Tibial nerve (tissue), 4 donors: Measurements from ENCODE around the gene ZNF609.

Source experiments
- CTCF ChIP-seq, 5 experiments: fragments of 200-600 bp in 3 of 5; fragments of 450-650 bp in 2 of 5; sonication (generic) in 3 of 5; IDR thresholded peaks; one replicate each; pipeline ENCODE4 v1.5.1; 2016 to 2019; ENCODE audit warnings: antibody characterized with exemption in 5 of 5, mild to moderate bottlenecking in 3 of 5, moderate library complexity in 2 of 5
- EP300 ChIP-seq, 2 donors: sonication (generic); formaldehyde crosslinking; IDR thresholded peaks; one replicate each; pipeline ENCODE4 v1.6.1; 2017; ENCODE audit warnings: antibody characterized with exemption in 2 of 2, mild to moderate bottlenecking in 1 of 2
- POLR2A ChIP-seq, 2 donors: fragments of 450-650 bp; IDR thresholded peaks; one replicate each; pipeline ENCODE4 v1.6.1; 2017; ENCODE audit warnings: antibody characterized with exemption in 2 of 2, mild to moderate bottlenecking in 2 of 2, moderate library complexity in 2 of 2

GRCh38 chr15:64507293-64507802 lies 47.0 kb downstream of the ZNF609 start:
- no peak for TF ChIP-seq CTCF (IDR thresholded peaks at IDR 0.05)
- no peak for TF ChIP-seq POLR2A (IDR thresholded peaks at IDR 0.05)
- TF ChIP-seq EP300 (IDR thresholded peaks at IDR 0.05), result peak in 1 of 2 donors; percentile 39
